ENCODE results near the gene TMEM59.
"Not testable (repeated sequence)": the region's sequence is repeated elsewhere in the genome, so short reads cannot be mapped to it uniquely, and the experiment has no call there.

TMEM59 gene

DNA sequence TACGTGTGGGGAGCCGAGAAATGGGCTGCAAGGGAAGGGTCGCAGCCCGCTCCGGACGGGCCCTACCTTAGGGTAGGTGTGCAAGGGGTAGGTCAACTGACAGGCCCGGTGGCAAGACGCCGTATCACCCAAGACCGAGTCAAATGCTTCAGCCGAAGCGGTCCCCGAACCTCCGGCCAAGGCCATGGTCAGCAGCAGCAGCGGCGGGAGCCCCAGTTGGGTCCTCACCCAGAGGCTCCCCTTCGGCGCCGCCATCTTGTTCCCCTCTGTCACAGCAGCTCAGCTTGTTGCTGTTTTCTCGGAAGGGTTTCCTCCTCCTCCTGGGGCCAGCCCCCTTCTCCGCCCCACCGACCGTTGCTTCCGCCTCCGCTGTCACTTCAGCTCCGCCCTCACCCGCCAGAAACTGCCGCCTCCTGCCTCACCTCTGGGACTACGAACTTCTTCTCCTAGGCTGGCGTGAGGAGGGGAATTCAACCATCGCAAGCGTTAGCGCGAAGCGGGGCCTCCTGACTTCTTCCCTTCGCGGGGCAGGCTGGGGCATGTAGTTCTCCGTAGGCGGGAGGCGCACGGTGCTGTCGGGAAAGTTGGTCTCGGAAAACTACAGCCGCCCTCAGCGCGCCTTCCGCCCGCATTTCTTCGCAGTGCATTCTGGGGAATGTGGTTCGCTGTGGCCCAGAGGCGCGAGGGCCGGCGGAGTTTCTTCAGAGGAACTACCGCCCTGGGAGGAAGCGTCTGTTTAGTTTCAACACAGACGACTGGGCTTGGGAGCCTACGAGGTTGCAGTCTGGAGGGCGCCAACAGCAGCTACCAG, at the start of gene TMEM59, which contains the start of gene TCEANC2:
Gene TMEM59, minus strand, starts transcription at position 271 of the 811 bp plus-strand sequence. Its CDS starts 16 bp downstream, at position 255.
Gene TCEANC2, plus strand, starts transcription at position 675 of the 811 bp plus-strand sequence. CDS start 815 bp downstream, outside the sequence.
- intact Hi-C loops (cut with DNase I), result loop anchor here (1.0 to 10.0 kb wide), 3 partner anchors 106 to 352 kb away; partner anchors contain the start of genes IFT25, LRRC42, NDC1 and SSBP3

GRCh38 chr1:54100500-54100899, 47.5 kb upstream of the TMEM59 start:
- DNase-seq, result no peak
- intact Hi-C loops (cut with DNase I), result no loop called here

More for the DNA sequence above, at the start of gene TMEM59, which contains the start of gene TCEANC2:
- peak; percentile 97 to 100 (median 98) for DNase-seq

DNA sequence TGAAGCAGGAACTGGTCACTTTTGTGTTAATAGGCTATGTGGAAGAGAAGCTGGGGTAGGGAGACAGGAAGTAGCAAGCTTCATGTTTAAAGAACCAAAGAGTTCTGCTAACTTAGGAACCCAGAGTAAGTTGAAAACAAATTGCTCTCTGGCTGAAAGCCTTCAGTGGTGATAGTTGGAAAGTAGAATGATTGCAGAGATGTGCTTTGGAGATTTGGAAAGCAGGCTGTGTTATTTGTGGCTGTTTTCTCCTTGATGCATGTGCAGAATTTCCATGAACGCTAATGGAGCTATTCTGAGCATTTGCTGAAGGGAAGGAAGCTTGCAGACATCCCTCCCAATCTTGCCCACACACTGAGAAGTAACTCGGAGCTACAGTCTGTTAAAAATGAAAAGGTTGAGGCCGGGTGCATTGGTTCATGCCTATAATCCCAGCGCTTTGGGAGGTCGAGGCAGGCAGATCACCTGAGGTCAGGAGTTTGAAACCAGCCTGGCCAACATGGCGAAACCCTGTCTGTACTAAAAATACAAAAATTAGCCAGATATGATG, 46.1 kb upstream of the TMEM59 start:
- DNase-seq, result no peak
- intact Hi-C loops (cut with DNase I), result no loop called here

DNA sequence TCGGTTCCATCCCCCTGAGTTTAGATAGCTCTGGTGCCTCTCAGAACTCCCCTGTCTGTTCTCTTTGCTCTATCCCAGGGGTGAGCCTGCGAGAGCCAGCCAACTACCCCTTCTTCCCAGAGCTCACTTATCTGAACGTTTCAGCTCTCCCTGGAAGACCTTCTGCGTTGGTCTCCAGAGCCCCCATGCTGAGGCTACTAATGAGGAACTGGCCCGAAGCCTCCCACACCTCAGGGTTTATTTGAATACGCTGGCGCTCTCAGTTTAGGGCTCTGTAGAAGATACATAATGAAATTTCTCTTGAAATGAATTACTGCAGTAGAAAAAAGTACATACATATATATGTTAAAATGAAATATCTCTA, 43.9 kb upstream of the TMEM59 start:
- no peak for DNase-seq
- intact Hi-C loops (cut with DNase I), result no loop called here

DNA sequence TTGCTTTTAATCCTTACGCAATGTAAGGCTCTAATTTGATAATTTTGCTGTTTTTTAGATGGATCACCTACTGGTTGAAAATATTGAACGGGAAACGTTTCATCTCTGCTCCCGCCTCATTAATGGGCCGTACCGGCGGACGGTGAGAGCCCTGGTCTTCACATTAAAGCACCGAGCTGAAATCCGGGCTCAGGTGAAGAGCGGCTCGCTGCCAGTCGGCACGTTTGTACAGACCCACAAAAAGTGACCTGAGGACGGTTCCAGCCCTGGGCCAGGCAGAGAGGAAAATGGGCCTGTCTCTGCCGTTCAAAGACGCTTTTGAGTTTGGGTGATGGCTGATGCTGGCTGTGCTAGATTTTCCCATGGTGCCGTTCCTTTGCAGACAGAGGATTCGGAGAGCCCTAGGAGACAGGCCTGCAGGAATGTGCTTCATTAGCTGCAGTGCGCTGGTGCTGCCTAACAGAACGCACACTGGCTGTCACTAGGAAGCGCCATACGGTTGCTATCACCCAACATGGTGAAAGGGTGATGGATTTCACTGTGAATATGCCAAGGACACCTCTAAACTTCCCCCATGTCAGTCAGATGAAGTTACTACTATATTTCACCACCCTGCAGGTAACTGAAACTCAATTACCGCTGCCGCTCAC, 43.3 kb upstream of the TMEM59 start:
- DNase-seq, result no peak
- intact Hi-C loops (cut with DNase I), result no loop called here

GRCh38 chr1:54095546-54096226, 42.7 kb upstream of the TMEM59 start:
- intact Hi-C loops (cut with DNase I), result no loop called here
- DNase-seq, result no peak

DNA sequence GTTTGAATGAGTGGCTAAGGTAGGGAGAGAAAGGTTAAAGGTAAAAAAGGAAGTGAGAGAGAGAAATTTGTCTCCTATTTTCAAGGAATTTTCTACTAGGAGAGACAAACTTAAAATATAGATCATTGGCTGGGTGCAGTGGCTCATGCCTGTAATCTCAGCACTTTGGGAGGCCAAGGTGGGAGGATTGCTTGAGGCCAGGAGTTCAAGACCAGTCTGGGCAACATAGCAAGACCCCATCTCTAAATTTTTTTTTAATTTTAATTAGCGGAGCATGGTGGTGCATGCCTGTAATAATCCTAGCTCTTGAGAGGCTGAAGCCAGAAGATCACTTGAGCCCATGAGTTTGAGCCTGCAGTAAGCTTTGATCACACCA, 41.7 kb upstream of the TMEM59 start:
- DNase-seq; intact Hi-C loops (cut with DNase I): not testable (repeated sequence)

- no peak for DNase-seq
- intact Hi-C loops (cut with DNase I), result no loop called here
Measured at GRCh38 chr1:54094001-54094729, 41.2 kb upstream of the TMEM59 start.

GRCh38 chr1:54091666-54092065, 38.7 kb upstream of the TMEM59 start:
- no peak for DNase-seq
- intact Hi-C loops (cut with DNase I), result no loop called here

DNA sequence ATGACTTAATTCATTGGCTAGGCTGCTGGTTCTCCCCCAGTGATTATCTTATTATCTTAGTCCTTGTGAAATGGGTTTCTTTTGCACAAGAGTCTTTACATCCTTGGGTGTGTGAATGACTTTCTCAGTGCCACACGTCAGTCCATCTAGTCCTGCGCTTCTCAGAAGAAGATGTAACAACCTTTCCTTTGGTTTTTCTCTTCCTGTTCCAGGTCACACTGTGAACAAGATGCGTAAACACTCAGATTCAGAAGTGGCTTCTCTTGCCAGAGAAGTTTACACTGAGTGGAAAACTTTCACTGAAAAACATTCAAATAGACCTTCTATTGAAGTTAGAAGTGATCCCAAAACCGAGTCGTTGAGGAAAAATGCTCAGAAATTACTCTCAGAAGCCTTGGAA, 35.4 kb upstream of the TMEM59 start:
- intact Hi-C loops (cut with DNase I), result no loop called here
- no peak for DNase-seq

DNA sequence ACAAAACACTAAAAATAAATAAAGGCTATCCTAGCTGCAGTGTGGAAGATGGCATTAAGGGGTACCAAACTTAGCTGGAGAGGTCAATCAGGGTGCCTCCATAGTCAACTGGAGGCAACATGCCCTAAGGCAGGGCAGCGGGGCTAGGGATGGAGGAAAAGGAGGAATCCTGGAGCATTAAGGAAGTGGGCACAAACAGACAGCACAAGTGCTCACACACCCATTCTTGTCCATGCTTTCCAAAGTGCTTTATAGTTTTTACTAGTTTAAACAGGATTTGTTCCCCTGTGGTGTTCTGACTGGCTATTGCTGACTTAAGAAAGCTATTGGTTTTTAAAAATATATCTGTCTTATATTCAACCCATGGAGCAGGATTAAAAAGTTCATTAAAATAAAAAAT, 33.8 kb upstream of the TMEM59 start:
- intact Hi-C loops (cut with DNase I), result no loop called here
- no peak for DNase-seq

GRCh38 chr1:54084794-54085193, 31.8 kb upstream of the TMEM59 start:
- intact Hi-C loops (cut with DNase I), result no loop called here
- DNase-seq, result no peak

DNA sequence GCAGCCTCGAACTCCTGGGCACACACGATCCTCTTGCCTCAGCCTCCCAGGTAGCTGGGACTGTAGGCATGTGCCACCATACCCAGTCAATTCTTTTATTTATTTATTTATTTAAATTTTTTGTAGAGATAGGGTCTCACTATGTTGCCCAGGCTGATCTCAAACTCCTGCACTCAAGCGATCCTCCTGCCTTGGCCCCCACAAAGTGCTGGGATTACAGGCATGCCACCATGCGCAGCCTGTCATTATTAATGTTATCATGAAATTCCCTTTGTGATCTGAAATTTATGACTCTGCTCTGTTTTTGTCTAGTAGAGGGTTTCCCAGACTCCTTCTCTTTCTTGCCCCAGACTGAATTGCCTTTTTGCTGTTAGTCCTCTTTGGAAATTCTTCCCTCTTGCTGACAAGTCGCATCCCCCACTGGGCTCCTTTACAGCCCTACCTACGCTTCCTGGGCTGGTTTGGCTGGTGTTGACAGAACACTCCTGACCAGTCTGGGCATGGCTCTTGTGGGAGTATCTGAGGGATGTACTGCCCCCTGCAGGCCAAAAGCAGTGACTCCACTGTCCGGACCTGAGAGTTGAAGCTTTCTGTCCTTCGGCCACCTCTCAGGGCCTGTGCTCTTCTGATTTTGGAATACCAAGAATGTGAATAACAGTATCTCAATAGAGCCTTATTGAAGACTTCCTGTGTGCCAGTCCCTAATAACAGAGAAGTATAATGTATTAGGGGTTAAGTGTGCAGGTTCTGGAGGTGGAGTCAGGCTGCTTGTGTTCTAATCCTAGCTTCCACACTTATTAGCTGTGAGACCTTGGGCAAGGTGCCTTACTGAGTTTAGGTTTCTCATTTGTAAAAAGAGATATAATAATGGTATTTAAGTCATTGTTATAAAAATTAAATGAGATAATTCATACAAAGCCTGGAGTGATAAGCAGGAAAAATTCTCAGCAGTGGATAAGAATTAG, 28.6 kb upstream of the TMEM59 start:
- intact Hi-C loops (cut with DNase I), result no loop called here
- DNase-seq, result peak in 7 of 10 donors; percentile 15 to 90 (median 56)

GRCh38 chr1:54080598-54081049, 27.6 kb upstream of the TMEM59 start:
- no peak for DNase-seq
- intact Hi-C loops (cut with DNase I), result no loop called here

DNA sequence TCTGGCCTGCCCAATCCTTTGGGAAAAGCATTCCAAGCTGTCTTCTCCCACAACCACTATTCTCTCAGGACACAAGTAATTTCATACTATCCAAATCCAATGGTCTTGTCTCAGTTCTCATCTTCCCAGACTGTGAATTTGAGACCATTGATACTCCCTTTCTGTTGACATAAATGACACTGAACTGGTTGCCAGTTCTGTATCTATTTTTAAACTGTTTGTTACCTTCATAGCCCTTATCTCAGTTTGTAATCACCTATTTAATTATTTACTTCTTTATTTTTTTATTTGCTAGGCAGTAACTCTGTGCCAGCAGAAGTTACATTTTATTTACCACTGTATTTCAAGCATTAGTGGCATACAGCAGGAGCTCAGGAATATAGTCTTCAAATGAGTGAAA, 24.4 kb upstream of the TMEM59 start:
- intact Hi-C loops (cut with DNase I), result loop anchor here (10.0 kb wide), 1 partner anchor 737 kb away; no protein-coding TSS in a partner anchor
- DNase-seq, result no peak

GRCh38 chr1:54070171-54070837, 17.3 kb upstream of the TMEM59 start:
- no peak for DNase-seq
- intact Hi-C loops (cut with DNase I), result loop anchor here (1.0 to 10.0 kb wide), 2 partner anchors 419 to 744 kb away; no protein-coding TSS in a partner anchor

DNA sequence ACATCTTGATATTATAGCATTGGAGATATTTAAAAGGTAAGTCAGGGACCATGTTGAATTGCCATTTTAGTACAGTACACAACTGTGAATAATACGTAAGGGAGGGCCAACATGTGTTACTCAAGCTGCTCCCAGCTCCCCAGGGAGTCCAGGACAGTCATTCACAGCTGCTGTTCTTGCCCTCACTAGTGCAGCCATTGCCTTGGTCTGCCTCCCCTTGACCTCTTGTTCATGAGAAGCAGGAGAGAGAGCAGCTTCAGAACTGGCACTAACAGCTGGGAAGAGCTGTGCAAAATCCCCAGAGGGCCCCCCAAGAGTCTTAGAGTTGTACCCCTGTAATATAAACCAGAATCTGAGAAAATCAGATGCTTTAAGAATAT, 16.8 kb upstream of the TMEM59 start:
- intact Hi-C loops (cut with DNase I), result loop anchor here (1.0 to 10.0 kb wide), 2 partner anchors 420 to 745 kb away; no protein-coding TSS in a partner anchor
- no peak for DNase-seq

DNA sequence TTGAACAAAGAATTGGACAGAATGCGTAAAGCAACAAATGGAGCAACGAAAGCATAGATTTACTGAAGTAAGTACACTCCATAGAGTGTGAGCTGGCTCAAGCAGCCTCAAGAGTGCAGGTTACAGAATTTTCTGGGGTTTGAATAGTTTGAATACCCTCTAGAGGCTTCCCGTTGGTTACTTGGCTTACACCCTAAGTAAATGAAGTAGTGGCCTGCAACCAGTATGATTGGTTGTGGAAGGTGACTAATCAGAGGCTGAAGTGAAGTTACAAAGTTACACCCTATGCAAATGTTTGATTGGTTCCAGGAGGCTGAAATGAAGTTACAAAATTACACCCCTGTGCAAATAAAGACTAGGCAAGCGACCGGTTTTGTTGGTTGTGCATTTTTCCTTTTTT, 11.3 kb upstream of the TMEM59 start:
- DNase-seq, result no peak
- intact Hi-C loops (cut with DNase I), result no loop called here

Data from posterior cingulate gyrus (tissue), 11 donors.